ENCODE data around the gene PLPPR4. TPM values are rescaled to one million over a fixed set of nuclear protein-coding genes. Genes with fewer than 3 reads are reported as not detected.

The PLPPR4 gene
- total RNA-seq, 4 donors from 2014 or later, result 1.6 to 5.1 (median 1.9) TPM

DNA sequence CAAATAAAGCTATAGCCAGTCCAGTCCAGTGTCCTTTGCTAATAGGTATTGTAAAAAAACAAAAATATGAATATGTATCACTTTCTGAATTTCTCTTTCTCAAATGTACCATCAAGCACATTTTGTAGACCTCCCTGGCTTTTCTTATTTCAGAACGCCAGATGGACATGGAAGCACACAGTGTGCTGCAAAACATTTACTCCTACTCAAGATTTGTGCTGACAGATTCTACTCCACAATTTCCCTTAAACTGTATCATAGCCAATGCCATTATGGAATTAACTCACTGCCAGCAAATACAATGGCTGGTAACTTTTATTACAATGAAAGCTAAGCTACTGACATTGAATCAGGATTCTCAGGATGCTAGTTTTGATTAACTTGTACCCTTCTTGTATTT lies 30.8 kb upstream of the PLPPR4 start:
- intact Hi-C loops (cut with DNase I; ENCODE audit: low total_unique reads), result loop anchor here (10.0 kb wide), 1 partner anchor 151 kb away; no protein-coding TSS in a partner anchor
- no peak for DNase-seq (ENCODE audit: low spot score in 2 of 2)
- WGBS, 2 donors, result 84 to 93% methylated on average over 1 of the region's 1 CpG
- H3K4me3 ChIP-seq (ENCODE audit: low read depth, poor library complexity, severe bottlenecking), result no peak overlapping the region
- TF ChIP-seq, protein P1, sequence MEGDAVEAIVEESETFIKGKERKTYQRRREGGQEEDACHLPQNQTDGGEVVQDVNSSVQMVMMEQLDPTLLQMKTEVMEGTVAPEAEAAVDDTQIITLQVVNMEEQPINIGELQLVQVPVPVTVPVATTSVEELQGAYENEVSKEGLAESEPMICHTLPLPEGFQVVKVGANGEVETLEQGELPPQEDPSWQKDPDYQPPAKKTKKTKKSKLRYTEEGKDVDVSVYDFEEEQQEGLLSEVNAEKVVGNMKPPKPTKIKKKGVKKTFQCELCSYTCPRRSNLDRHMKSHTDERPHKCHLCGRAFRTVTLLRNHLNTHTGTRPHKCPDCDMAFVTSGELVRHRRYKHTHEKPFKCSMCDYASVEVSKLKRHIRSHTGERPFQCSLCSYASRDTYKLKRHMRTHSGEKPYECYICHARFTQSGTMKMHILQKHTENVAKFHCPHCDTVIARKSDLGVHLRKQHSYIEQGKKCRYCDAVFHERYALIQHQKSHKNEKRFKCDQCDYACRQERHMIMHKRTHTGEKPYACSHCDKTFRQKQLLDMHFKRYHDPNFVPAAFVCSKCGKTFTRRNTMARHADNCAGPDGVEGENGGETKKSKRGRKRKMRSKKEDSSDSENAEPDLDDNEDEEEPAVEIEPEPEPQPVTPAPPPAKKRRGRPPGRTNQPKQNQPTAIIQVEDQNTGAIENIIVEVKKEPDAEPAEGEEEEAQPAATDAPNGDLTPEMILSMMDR (IDR thresholded peaks at IDR 0.05), result no peak
- TF ChIP-seq POLR2A (IDR thresholded peaks at IDR 0.05), result no peak

DNA sequence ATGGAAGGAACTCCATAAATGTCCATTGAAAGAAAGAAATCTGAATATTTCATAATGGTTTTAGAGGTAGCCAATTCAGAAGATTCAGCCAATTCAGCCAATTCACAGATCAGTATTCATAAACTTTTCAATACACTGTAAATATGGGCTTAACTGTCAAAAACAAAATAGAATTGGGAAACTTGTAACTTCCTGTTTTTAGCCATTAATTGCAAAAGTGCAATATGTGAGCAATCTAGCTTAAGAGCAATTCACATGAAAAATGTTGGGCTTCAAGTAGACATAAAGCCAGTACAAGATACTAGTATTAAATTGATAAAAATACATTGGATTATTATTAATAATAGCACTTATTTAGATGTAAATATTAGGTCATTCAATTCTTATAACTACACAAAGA lies 27.5 kb upstream of the PLPPR4 start:
- intact Hi-C loops (cut with DNase I; ENCODE audit: low total_unique reads), result loop anchor here (10.0 kb wide), 1 partner anchor 148 kb away; no protein-coding TSS in a partner anchor
- H3K4me3 ChIP-seq (ENCODE audit: low read depth, poor library complexity, severe bottlenecking), result no peak overlapping the region
- TF ChIP-seq, protein P1 (IDR thresholded peaks at IDR 0.05), result no peak
- no peak for TF ChIP-seq POLR2A (IDR thresholded peaks at IDR 0.05)
- DNase-seq (ENCODE audit: low spot score in 2 of 2), result no peak

DNA sequence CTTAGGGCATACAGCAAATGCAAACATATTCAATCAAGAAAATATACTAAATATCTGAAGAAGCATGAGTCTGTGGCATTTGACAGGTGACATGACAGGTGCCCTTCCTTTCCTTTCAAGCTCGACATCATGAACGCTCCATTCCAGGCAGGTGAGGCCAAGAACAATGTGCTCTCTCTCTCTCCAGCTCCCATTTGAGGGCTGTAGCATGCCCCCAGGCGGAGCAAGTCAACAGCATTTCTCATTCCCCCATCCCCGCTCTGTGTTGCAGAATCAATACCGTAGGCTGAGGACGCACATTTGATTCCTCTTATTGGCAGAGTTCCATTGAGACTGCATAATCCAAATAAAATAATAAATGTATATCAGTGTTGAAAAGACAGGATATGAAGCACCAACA lies 24.6 kb upstream of the PLPPR4 start:
- DNase-seq (ENCODE audit: low spot score in 2 of 2), result no peak
- intact Hi-C loops (cut with DNase I; ENCODE audit: low total_unique reads), result loop anchor here (10.0 kb wide), 1 partner anchor 145 kb away; no protein-coding TSS in a partner anchor
- no peak for TF ChIP-seq POLR2A (IDR thresholded peaks at IDR 0.05)
- TF ChIP-seq, protein P1 (IDR thresholded peaks at IDR 0.05), result no peak
- H3K4me3 ChIP-seq (ENCODE audit: low read depth, poor library complexity, severe bottlenecking), result no peak overlapping the region
- 44 to 51% methylated on average over 6 of the region's 6 CpGs for WGBS, 2 donors

DNA sequence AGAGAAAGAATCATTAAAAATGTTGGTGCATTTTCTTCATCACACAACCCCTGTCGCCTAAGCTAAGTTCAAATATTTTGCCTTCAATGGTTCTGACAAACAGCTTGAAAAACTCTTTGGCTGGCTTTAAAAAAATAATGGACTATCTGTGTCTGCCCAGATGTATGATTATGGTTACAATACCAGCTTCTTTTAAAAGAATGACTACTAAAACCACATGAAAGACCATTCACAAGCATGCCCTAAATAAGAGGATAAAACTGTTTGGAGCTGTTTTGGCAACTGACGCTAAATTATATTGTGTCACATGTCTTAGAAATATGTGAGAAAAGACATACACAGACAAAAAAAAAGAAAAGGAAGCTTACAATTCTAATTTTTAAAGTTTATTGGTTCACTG lies 23.7 kb upstream of the PLPPR4 start:
- intact Hi-C loops (cut with DNase I; ENCODE audit: low total_unique reads), result no loop called here
- DNase-seq (ENCODE audit: low spot score in 2 of 2), result no peak
- TF ChIP-seq POLR2A (IDR thresholded peaks at IDR 0.05), result no peak
- TF ChIP-seq, protein P1 (IDR thresholded peaks at IDR 0.05), result no peak
- no peak overlapping the region for H3K4me3 ChIP-seq (ENCODE audit: low read depth, poor library complexity, severe bottlenecking)
- WGBS, 2 donors, result 66 to 67% methylated on average over 2 of the region's 2 CpGs

DNA sequence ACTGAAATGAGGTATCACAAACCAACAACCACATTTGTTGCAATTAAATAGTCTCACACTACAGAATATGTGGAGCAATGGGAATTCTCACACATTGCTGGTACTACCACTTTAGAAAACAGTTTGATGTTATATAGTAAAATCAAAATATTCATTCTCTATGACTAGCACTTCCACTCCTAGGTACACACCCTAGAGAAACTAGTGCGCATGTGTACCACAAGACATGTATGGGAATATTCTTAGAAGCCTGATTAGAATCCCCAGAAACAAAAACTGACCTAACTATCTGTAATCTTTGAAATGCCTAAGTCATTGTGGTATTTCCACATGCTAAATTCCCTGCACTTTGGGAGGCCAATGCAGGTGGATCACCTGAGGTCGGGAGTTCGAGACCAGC lies 18.1 kb upstream of the PLPPR4 start:
- whole genome bisulfite sequencing, 2 donors, result 93 to 95% methylated on average over 3 of the region's 3 CpGs

More for the DNA sequence above, 18.1 kb upstream of the PLPPR4 start:
- no peak for TF ChIP-seq POLR2A (IDR thresholded peaks at IDR 0.05)
- TF ChIP-seq, protein P1 (IDR thresholded peaks at IDR 0.05), result no peak
- intact Hi-C loops (cut with DNase I; ENCODE audit: low total_unique reads), result no loop called here
- DNase-seq (ENCODE audit: low spot score in 2 of 2), result no peak
- no peak overlapping the region for H3K4me3 ChIP-seq (ENCODE audit: low read depth, poor library complexity, severe bottlenecking)
